Iris pigment epithelial cell (primary cell): ENCODE measurements around the gene HMCN1.
A peak's percentile ranks its signal among the peaks of the same experiment; 100 is the strongest.

Source experiments
- DNase-seq: peaks from one replicate; pipeline ENCODE4 v3.0.0-alpha.2; 2011; ENCODE audit warnings: low read depth

The HMCN1 gene

DNA sequence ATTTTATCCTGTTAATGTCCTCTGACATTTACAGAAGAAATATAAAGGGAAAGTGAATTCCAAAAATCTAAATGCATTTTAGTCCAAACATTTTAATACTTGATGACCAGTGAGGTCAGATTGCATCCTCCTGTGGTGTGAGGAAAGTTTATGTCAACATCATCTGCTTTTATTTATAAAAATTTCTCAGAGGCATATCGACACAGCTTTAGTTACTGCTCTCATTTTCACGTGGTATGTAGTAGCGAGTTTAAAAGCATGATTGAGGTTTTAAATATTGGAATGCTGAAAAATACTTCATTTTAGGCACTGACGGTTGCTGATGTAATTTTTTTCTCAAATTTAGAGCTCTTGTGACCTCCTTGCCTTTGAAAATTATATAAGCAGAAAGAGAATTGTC lies 234.8 kb downstream of the HMCN1 start:
- DNase-seq: peak; percentile 81

DNA sequence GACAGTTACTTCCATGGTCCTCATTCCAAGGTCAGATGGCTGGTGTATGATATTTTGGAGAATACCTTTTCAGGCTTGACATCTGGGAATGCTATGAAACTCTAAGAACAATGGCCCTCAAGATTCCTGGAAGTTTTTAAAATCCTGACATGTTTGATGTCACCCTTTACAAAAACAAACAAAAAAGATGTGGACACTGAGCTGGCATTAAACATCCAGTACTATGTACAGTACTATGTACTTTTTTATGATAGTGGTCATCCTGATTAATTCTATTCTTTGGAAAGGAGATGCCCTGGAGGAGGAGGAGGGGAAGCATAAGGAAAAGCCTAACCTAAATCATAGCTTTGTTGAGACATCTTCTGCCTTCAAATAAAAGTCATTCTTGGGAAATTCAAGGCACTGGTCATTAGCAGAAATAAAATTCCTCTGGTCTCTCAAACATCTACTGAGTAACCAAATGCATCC lies 235.4 kb downstream of the HMCN1 start:
- no peak for DNase-seq

DNA sequence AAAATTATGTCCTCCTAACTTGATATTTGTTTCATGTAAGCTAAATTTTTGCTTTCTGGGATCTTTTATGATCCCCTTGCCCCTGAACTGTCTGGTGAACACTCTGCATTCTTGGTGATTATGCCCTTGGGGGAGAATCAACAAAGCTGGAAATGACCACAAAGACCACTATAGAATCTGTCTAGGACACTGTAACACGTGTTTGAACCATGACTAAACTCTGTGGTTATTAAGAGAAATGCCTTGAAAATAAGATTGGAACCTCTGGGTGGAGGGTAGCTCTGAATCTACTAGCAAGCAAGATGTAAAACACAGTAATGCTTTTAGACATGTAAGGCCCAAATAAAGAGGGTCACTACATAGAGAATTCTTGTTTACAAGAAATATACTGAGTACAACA lies 237.5 kb downstream of the HMCN1 start:
- peak; percentile 96 for DNase-seq

DNA sequence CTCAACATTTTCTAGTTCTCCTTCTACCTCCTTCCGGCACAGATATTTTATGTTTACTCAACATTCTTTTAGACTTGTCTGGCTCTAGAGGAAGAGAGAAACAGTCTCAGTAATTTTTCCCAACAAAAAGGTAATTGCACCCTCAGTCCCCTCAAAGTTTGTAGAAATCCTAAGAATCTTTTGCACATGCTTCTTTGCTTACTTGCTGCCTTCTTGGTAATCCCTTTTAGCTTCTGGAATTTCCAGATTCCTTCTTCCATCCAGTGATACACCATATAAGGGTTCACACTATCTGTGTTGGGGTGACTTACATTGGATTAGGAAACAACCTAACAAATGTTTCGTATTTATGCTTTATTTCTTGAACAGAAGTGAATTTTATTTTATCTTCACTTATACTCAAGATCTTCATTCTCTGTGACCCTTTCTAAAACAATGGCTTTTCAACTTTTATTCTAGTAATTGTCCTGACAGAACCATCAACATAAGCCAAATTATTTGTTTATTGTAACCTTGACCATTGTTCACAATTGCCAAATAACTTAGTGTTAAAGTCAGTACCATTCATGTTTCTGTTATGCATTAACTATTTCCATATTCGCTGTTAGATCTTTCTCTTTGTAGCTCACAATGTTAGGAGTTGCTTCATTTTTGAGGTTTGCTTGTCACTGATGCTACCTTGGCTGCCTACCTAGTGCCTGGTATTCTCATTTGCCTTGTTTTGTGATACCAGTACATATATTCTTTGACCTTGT lies 238.1 kb downstream of the HMCN1 start:
- DNase-seq: peak; percentile 83

DNA sequence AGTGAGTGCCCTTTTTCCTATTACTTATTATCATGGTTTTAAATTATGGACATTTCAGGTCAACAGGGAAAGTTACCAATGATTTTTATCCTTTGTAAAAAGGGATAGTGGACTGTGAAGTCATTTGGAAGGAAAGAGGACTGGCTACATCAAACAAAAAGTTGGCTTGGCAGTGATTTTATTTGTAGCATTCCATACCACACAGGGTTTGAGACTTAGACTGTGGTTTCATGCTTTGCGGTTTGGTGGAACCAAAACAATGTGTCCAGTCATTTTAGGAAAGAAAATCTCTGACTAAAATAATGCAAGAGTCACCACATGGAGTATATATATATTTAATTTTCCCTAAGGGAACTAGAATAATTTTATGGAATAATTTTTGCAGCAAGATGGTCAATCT lies 239.5 kb downstream of the HMCN1 start:
- peak; percentile 96 for DNase-seq

DNA sequence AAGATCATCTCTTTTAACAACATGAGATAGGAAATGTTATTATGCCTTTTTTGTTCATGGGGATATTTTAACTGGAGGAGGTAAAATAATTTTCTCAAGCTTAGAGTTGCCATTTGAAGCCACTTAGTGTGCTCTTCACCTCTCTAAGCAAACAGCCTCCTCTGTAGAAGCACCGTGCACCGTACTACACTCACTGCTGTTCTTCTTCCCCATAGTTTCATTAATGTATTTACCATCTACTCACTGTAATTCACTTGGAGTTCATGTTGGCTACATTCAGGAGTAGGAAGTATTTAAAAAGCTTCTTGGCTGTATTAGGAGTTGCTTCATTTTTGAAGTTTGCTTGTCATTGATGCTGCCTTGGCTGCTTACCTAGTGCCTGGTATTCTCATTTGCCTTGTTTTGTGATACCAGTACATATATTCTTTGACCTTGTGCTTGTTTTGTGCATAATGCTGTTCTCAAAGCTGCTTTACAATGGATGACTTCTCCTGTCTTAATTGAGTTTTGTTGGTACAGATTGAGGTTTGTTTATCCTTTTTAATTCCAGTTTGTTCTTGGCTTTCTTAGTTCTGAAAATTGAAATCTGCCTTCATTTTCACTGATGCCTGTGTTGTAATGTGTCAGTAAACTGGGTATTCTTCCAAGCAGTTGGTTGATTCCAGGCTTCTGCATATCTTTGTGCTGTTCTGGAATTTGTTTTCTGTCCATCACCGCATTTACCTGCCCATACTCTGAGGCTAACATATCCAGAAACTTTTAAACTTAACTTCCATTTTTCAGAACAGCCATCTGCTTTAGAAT lies 240.4 kb downstream of the HMCN1 start:
- no peak for DNase-seq

DNA sequence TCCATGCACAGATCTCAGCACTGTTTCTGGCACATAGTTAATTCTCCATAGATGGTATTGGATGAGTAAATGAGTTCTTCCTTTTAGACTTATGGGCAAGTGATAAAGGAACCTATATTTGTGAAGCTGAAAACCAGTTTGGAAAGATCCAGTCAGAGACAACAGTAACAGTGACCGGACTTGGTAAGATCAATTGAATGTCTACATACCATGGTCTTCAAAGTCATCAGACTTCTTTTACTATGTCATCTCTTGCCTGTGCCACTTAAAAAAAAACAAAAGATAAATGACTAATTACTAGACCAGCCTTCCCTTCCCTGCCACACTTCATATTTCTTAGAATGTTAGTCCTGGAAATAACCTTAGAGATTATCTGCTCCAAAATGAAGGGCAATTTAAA lies 246.7 kb downstream of the HMCN1 start:
- no peak for DNase-seq

DNA sequence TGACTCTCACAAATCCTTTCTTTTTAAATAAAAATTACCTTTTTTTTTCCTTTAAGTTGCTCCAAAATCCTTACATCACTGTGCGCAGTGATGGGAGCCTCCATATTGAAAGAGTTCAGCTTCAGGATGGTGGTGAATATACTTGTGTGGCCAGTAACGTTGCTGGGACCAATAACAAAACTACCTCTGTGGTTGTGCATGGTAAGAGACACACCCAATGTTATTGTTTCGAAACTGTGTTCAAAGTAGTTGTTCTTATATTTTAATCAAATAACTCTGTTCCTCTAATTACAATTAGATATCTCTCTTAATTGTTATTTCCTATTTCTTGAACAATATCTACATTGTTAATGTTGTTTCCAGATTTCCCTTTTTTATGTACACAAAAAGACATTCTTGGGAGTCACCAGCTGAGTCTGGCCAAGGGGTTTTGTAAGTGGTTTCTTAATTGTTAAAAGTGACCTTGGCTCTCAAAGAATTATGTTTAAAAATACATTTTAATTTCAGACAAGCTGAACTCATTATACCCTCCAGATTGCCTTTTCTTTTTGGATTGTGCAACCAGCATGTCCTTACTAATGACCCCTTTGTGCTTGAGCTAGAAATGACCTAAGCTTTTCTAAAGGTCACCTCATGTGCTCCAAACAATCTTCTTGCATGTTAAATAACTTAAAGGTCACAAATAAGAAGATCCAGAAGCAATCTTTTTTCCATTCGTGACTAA lies 250.1 kb downstream of the HMCN1 start:
- DNase-seq: no peak

DNA sequence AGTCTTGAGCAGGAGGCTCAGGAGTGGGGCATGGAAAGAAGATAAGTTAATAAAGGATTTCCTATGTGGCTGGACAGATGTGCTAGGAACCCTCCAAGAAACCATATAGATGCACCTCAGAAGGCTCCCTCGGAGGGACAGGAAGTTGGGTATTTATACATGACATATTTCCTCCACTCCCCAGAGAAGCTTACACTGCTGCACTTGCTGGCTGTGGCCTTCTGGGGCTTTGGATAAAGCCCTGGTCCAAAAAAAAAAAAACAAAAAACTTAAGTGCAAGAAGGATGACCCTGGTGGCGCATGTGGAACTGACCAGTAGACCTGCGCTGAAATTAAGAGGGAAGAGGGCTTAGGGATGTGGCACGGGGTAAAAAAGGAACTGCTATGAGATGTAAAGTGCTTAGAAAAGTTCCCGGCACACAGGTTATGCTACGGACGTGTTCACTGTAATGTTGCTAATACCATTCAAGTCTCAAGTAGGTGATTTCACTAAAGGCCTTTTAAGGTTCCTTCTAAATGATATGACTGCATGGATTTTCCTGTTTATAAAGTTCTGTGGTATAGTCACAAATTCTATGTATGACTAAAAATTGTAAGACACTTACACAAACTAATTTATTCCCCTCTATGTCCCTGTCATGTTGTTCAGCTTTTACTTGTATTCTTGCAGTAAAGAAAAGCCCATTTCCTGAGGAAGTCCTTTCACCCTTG lies 253.6 kb downstream of the HMCN1 start:
- no peak for DNase-seq

DNA sequence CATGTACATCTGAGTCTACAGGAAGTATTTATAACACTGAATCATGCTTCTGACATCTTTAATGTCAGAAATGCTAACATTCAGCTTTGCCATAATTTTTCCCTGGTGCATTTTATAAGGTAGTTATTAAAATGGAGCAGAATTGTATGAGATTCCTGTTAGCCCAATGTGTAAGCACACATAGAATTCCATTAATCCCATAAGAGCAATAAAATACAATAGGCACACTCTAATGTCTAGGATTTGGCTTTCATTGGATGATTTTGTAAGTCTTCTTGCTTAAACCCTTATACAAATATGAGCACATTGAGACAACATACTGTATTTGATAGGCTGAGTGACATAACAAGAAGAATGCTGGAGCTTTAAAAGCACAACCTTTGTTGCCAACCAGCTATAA lies 256.4 kb downstream of the HMCN1 start:
- DNase-seq: no peak

DNA sequence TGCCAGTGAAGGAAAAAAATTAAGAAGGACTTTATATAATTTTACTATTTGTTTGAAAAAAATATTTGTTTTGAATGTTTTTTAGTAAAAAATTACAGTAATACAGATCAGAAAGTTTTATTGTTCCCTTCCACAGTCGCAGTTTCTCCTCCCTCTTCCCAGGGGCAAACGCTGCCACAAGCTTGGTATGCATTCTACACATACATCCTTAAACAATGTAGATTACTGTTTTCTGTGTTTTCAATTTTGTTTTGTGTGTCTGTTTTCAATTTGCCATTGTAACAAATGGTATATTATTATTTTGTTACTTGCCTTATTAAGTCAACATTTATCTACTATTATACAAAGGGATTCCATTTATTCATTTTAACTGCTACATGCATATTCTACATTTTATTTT lies 257.1 kb downstream of the HMCN1 start:
- no peak for DNase-seq

DNA sequence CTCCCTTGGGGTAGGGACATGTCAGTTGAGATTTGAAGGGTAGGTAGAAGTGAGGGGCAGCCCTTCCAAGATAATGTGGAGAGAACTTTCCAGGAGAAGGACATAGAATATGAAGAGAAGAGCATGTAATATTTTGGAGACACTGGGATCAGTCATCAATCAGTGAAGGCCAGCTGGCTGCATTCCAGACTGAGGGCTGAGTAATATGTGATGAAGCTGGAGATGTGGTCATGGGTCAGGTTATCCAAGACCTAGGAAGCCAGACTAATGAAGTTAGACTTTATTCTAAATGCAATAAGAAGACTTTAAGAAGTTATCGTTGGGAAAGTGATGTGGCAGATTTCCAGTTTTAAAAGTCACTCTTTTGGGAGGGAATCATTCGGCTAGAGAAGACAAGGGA lies 262.0 kb downstream of the HMCN1 start:
- peak; percentile 88 for DNase-seq

DNA sequence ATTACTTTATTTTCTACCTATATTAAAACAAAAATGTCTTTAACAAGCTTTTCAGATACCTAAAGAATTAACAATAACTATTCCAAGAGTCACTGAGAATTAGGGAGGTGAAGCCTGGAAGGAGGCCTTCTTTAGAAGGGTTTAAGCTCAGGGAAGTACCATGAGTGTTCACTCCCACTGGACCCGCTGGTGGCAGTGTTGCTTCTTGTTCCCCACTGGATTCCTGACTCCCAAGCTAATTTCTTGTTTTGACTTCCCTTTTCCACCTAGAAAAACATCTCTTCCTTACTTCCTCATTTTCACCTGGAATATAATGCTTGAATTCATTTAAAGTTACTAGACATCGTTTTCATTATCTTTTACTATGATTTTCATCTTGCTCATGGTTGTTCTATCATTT lies 264.2 kb downstream of the HMCN1 start:
- no peak for DNase-seq

DNA sequence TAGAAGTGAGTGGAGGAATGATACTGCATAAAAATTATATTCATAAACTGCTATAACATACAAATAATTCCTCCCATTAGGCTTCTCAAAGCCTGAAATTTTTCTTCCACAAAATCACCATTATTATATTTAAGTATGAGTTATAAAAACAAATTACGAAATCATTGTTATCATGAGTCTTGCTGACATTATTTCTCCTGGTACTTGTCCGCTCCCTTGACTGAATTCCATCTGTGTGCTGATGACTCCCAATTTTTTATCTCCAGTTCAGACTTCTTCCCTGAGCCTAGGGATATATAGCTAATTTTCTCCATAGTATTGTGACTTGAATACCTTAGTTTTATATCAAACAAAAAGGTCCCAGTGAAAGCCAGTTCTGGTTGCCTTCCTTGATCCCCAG lies 268.2 kb downstream of the HMCN1 start:
- peak; percentile 17 for DNase-seq

DNA sequence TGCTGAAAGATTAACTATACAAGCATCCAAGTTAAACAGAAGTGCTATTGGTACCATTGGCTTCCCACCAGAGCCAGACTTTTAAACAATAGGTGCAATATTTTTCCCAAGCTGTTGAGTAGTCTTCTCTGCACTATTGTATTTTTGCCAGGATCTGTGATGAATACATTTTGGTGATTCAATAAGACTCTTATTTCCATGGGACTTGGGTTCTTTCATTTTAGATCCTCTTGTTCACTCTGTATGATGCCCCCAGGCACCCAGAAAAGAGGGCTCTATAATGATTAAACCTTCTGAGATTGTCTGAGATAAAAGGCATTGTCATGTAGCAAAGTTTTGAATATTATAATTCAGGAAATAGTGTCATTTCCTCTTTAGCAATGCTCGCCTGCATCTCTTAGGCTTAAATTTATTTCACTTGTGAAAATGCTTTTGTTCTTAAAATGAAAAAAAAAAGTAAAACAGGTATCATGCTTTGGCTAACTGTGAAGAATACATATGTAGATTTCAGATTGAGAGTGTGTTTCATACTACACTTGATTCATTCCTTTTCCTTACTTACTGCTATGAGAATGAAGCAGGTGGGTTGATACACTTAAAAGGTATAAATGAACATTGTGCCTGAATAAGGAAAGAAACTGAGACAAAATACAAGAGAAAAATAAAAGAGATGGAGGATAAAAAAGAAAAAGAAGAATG lies 275.0 kb downstream of the HMCN1 start:
- peak; percentile 33 for DNase-seq

DNA sequence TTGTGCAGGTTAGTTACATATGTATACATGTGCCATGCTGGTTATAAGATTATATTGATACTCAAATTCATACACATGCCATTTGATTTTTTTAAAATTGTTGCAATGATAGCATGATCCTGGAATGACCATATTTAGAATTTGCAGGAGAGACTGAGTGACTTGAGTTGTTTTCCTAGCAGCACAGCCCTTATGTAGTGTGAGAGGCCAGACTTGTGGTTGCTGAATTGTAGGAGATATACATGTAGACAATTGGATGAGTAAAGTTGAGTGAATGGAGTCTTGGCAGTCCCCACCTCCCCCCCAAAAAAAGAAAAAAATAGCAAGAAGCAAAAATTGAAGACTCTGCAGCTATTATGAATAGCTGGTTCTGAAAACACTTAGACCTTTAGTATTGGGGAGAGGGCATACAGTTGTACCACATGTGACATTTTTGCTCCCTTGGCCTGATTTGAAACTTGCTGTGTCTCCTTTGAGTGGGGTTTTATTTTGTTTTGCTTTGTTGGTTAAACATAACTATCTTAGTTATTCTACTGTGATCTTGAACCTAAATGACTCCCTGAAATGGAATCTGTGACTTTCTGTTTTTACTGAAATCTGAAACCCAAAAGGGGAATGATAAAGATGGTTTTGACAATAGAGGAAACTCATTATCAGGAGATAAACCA lies 280.3 kb downstream of the HMCN1 start:
- peak; percentile 71 for DNase-seq

DNA sequence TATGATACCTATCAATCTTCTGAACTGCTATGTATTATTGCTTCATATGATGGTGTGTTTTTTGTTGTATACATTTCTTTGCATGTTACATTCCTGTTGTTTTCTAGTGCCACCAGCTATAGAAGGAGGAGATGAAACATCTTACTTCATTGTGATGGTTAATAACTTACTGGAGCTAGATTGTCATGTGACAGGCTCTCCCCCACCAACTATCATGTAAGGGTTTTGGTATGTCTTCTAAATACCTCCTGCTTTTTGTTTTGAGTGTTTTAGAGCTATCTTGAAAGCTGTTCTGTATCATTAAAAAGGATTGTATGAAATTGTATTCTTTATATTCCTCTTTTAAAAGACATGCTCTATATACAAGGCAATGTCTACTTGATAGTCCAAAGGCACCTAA lies 282.7 kb downstream of the HMCN1 start:
- DNase-seq: peak; percentile 30

DNA sequence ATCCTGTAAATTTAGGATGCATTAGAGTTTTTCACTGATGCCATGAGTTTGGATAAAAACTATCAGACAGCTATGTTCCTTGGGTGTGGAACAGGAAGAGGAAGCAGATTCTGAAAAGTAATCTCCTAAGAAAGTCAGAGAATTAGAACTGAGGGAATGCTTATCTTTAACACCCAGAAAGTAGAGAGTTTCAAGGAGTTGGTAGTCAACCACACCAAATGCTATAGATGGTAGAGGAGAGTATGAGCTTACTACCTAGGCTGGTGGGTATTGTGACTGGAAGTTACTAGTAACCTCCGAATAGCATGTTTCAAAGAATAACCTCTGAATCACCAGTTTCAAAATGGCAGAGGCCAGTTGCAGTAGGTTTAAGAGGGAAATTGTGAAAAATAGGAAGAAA lies 288.0 kb downstream of the HMCN1 start:
- no peak for DNase-seq

DNA sequence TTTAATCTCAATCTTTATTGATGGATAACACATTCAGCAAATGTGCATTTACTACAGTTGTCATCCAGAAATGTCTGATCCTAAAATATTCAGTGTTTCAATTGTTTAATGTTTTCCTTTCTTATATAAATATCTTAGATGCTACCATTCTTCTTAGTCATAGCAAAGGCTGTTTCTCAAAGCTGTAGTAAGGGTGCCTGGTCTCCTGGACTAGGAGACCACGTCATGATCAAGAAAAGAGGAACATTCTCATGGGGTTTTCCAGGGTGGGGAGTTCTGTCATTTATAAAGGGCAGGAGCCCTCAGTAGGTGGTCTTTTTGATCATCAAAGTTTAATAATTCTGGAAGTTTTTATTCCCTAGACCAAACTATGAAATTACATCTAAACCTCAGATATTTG lies 292.8 kb downstream of the HMCN1 start:
- DNase-seq: peak; percentile 7

DNA sequence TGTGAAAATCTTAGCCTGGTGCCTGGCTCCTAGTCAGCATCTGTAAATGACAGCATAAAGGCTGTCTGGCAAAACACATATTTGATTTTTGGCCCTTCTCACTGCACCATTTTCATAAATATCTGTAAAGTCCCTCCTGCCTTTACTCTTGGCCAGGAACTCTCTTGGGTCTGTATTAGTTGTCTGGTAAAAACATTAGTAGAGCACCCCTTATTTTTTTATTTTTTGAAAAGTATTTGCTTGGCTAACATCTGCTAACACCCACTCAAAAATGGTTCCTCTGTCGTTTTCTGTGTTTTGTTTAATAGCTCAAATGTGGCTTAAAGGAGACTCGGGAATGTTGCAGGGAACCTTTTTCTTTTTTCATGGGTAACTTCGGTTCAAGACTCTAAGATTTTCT lies 293.4 kb downstream of the HMCN1 start:
- DNase-seq: no peak

DNA sequence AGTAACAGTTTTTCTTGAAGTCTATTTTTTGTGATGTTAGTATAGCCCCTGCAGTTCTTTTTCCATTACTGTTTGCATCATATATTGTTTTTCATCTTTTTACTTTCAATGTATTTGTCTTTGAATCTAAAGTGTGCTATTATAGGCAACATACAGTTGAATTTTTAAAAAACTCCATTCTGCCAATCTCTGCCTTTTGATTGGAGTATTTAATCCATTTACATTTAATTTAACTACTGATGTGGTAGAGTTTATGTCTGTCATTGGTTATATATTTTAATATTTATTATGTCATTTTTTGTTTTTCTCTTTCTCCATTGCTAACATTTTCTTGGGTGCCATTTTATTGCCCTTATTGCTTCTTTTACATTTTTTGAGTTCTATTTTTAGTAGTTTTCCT lies 296.3 kb downstream of the HMCN1 start:
- no peak for DNase-seq
